Nucleus accumbens (tissue), 56 donors: ENCODE measurements around the gene ATG13.
"Not testable (repeated sequence)": the region's sequence is repeated elsewhere in the genome, so short reads cannot be mapped to it uniquely, and the experiment has no call there.

Experiments used
- DNase-seq, 56 donors: peaks; one replicate each; lab custom pipeline; 2025; lab: John Stamatoyannopoulos, UW

The ATG13 gene

GRCh38 chr11:46690702-46691101 is 73.3 kb downstream of the ATG13 start:
- DNase-seq: no peak

DNA sequence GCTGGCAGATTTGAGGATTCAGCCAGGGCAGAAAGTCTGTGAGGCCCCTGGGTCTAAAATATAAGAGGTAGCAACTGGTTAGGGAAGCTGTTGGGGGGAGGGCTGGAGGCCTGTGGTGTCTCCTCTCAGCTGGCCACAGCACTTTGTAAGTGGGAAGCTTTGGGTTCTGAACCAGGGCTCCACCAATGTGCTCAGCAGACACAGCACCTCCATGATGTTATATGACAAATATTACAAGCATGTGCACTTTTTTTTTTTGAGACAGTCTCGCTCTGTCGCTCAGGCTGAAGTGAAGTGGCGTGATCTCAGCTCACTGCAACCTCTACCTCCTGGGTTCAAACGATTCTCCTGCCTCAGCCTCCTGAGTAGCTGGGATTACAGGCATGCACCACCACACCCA is 75.1 kb downstream of the ATG13 start:
- no peak for DNase-seq

GRCh38 chr11:46693597-46694012 is 76.3 kb downstream of the ATG13 start:
- peak in 4 of 56 donors; percentile 12 to 50 (median 25) for DNase-seq

GRCh38 chr11:46694072-46694471 is 76.7 kb downstream of the ATG13 start:
- DNase-seq: no peak

- DNase-seq: peak in 4 of 56 donors; percentile 13 to 53 (median 20)
Measured at GRCh38 chr11:46694607-46695006, 77.3 kb downstream of the ATG13 start.

DNA sequence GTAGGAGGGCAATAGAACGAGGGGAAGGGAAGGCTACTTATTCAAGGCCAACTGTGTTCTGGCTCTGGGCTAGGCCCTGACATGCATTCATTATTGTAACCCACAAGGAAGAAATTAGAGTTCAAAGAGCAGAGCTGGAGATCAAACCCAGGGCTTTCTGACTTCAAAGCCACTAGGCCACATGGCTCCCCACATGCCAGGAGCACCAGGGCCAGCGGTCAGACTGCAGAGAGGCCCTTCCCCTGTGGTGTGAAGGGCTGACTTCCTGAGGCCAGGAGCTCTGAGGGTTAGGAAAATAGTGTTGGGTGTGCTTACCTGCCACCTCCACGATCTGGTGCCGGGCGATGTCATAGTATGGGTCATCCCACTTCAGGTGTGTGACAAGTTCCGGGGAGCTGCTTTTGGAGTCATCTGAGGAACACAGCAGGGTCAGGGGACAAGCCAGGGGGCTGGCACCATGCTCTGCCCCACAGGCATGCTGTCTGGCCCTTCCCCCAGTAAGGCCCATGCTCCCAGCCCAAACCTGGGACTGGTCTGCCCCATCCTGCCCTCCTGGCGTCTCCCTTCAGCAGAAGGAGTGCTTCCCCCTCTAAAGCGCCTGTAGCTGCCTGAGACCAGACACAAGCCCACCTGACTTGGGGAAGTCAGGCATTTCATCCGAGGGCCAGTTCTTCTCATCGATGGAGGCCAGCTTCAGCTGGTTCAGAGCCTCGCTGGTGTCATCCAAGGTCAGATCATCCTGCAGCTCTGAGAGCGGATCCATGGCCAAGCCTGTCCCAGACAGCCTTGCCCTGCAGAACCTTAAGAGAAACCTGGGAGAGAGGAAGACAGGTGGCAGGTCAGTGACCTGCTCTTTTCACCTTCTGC is 78.2 kb downstream of the ATG13 start:
- DNase-seq: no peak

- DNase-seq: peak in 55 of 56 donors; percentile 41 to 97 (median 88)
Measured at GRCh38 chr11:46696212-46696558, 78.8 kb downstream of the ATG13 start.

- peak in 48 of 56 donors; percentile 15 to 79 (median 51) for DNase-seq
Measured at GRCh38 chr11:46697303-46697702, 80.0 kb downstream of the ATG13 start.

- DNase-seq: no peak
Measured at GRCh38 chr11:46697723-46698122, 80.4 kb downstream of the ATG13 start.

DNA sequence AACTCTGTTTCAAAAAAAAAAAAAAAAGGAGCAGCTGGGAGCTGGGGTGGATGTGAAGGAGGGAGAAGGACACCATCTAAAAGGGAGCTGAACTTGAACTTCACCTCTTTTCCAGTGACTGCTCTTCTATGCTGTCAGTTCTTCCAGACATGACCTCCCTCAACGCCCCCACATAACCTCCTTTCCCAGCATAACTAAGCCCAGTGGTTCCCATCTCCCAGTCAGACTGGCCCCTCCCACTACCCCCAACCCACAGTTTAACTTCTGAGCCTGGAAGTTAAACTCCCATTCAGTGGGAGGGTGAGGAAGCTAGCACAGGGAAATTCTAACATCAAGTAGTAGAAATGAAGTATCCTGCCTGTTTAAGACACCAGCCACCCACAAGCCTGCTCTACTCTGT is 81.2 kb downstream of the ATG13 start:
- DNase-seq: no peak

- DNase-seq: peak; percentile 83 to 99 (median 97)
Measured at GRCh38 chr11:46700241-46701077, 83.1 kb downstream of the ATG13 start, which contains the start of the genes ARHGAP1 and ZNF408. Gene ARHGAP1, minus strand, starts transcription at chr11:46700619. Its CDS starts 4,512 bp downstream, at chr11:46696107. Gene ZNF408, plus strand, starts transcription at chr11:46701031. Its CDS starts 17 bp downstream, at chr11:46701048.

- DNase-seq: peak in 1 of 56 donors; percentile 18
Measured at GRCh38 chr11:46701078-46701654, 83.8 kb downstream of the ATG13 start.

- no peak for DNase-seq
Measured at GRCh38 chr11:46705070-46705688, 87.8 kb downstream of the ATG13 start.

DNA sequence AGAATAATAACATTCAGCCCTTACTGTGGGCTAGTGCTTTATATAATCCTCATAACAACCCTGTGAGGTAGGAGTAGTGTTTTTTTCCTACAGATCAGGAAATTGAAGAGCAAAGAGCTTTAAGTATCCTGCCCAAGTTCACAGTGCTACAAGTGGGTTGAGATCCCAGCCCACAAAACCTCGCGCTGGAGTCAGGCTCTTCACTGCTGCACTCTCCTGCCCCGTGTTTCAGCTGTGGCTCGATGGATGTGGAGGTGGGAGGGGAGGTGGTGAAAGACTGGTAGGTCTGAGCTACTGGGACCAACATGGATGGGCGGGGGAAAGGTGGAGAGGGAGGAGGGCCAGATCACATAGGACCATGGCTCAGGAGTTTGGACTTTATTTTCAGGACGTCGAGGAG is 89.5 kb downstream of the ATG13 start:
- DNase-seq: no peak

DNA sequence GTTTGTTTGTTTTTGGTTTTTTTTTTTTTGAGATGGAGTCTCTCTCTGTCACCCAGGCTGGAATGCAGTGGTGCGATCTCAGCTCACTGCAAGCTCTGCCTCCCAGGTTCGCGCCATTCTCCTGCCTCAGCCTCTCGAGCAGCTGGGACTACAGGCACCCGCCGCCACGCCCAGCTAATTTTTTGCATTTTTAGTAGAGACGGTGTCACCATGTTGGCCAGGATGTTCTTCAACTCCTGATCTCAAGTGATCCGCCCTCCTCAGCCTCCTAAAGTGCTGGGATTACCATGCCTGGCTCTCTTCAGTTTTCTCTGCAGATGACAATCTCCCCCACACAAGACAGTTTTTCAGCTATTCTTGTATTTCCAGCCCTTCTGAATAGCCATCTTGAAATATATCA is 92.0 kb downstream of the ATG13 start:
- DNase-seq: not testable (repeated sequence)

GRCh38 chr11:46710821-46711269 is 93.5 kb downstream of the ATG13 start:
- peak in 6 of 56 donors; percentile 7 to 25 (median 24) for DNase-seq

GRCh38 chr11:46711303-46711702 is 94.0 kb downstream of the ATG13 start:
- no peak for DNase-seq

- DNase-seq: no peak
Measured at GRCh38 chr11:46712874-46713576, 95.7 kb downstream of the ATG13 start.

DNA sequence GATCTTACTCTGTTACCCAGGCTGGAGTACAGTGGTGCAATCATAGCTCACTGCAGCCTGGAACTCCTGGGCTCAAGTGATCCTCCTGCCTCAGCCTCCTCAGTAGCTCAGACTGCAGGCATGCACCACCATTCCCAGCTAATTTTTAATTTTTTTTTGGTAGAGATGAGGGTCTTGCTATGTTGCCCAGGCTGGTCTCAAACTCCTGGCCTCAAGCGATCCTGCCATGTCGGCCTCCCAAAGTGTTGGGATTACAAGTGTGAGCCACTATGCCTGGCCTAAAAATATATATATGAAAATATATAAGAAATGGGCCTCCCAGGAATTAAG is 100.4 kb downstream of the ATG13 start:
- not testable (repeated sequence) for DNase-seq
